Hepatic stellate cell (primary cell): Measurements from ENCODE around the gene TUBB4B.

Experiments
- DNase-seq: peaks from one replicate; pipeline ENCODE4 v3.0.0; 2011; ENCODE audit warnings: low spot score

TUBB4B gene

DNA sequence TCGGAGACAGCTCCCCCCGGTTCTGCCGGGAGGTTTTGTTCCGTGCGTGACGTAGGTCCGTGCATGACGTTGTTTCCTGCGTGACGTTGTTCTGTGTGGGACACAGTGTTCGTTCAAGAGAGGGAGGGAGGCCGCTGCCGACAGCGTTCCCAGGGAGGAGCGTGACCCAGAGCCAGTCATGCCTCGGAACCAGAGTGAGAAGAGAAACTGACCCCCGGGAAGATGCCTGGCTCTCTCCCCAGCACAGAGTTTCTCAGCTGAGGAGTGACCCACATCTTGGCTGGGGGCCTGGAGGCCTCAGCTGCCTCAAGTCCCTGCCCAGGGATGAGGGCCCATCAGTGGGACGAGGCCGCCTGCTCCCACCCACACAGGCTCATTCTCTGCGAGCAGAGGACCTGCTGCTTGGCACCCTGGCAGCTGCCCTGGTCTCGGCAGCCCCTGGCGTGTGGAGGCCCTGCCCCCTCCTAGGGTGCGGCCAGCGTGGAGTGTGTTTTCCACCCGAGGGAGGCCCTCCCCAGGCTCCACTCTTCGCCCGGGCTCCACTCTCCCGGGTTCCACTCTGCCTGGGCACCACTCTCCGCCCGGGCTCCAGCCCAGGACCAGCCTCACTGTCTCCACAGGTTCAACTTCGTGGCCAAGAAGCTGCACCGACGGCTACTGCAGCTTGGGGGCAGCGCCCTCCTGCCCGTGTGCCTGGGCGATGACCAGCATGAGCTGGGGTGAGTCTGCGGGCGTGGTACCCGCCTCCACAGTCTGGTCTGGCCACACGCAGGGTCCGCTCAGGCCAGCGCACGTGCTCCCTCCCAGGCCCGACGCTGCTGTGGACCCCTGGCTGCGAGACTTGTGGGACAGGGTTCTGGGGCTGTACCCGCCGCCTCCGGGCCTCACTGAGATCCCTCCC, 27.7 kb upstream of the TUBB4B start:
- no peak for DNase-seq

- no peak for DNase-seq
These were observed 26.5 kb upstream of the TUBB4B start for GRCh38 chr9:137214620-137215019.

- no peak for DNase-seq
These were observed 25.7 kb upstream of the TUBB4B start for GRCh38 chr9:137215196-137215986.

- no peak for DNase-seq
These were observed 24.7 kb upstream of the TUBB4B start for GRCh38 chr9:137216188-137216965.

DNA sequence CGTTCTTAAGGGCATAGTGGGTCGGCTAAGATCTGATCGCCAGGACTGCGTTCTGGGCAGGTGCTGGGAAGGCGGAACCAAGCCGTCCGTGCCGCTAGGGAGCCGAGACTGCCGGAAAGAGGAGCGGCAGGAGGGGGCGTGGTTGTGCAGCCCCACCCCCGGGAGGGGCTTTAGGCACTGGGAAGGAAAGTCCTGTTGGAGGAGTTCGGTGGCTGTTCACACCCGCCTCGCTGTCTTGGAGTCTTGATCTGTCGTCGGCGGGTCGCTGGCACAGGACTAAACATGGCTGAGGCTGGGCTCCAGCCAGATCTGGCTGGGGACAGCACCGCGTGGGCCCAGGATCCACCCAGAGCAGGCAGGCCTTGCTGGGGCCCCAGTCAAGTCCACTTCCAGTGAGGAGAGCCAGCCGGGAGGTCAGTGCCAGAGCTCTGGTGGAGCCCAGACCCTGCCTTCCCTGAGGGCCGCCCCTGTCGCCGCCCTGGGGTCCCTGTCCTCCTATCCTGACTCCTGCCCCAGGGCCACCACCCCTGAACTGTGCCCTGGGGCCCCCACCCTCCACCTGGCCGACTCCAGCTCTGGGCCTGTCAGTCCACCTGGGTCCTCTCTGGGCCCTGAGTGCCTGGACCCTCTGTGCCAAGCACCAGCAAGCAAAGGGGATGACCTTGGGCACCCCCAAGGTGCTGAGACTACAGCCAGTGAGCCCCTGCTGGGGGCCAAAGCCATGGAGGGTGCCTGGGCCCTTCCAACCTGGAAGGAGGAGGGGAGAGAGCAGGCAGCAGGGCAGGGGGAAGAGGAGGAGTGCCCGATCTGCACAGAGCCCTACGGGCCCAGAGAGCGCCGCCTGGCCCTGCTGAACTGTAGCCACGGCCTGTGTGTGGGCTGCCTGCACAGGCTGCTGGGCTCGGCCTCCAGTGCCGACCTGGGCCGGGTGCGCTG, 23.5 kb upstream of the TUBB4B start:
- peak; percentile 83 for DNase-seq

DNA sequence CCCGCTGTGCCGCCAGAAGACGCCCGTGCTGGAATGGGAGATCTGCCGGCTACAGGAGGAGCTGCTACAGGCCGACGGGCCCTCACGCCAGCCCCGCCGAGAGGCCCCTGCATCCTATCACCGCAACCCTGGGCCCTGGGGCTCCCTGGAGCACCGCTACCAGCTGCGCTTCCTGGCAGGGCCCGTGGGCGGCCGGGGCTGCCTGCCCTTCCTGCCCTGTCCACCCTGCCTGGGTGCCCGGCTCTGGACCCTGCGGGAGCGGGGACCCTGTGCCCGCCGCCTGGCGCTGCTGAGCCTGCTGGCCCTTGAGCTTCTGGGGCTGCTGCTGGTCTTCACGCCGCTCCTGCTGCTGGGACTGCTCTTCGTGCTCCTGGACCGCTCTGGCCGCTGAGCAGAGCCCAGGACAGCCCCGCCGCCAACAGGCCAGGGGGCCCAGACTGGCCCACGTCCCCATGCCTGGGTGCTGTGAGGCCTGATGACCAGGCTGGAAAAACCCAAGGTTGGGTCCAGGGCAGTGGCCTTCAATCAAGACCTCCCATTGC, 22.8 kb upstream of the TUBB4B start:
- no peak for DNase-seq

GRCh38 chr9:137218754-137219271, 22.3 kb upstream of the TUBB4B start:
- peak; percentile 61 for DNase-seq

GRCh38 chr9:137219757-137220316, 21.2 kb upstream of the TUBB4B start:
- DNase-seq, result no peak

DNA sequence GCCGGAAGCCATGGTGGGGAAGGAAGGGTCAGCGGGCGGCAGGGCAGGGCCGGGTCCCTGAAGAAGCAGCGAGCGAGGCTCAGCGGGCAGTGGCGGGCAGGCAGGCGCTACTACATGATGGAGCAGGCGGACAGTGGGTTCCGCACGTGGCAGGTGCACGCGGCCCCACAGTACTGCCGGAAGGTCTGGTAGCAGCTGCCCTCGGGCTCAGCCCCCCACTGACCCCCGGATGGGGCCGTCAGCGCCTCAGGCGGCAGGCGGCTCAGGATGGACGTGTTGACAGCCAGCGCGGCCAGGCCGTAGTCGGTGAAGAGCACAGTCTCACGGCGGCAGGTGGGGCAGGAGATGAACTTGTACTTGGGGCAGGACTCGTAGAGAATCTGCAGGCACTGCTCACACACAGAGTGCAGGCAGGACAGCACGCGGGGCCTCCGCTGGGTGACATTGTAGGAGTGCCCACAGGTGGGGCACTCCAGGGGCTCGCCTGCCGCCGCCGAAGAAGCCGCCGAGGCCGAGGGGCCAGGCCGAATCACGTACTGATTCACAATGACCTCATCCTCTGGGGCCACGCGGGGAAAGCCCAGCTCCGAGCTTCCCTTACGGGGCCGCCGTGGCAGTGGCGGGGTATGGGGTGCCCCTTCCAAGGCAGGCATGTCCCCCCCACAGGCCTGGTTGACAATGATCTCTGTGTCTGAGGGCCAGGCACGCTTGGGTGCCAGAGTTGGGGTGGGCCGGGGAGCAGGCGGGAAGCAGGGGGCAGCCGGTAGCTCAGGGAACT, 20.6 kb upstream of the TUBB4B start:
- no peak for DNase-seq

DNA sequence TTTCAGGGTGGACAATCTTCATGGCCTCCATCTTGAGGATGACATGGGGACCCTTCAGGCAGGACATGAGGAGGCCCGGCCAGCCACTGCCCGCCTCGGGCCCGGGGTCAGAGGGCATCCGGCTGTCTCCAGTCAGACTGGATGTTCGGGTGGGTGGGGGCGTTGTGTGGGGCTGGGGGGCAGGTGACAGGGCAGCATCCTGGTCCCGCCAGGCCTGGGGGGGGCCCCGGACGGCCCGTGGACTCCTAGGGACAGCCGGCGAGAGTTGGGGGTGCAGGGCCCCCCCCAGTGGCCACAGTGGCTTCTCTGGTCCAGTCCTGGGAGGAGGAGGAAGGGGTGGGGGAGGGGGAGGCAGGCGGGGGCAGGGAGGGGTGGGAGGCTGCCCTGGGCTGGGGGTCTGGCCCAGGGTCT, 20.0 kb upstream of the TUBB4B start:
- DNase-seq, result no peak

- no peak for DNase-seq
These were observed 19.5 kb upstream of the TUBB4B start for GRCh38 chr9:137221506-137222111.

DNA sequence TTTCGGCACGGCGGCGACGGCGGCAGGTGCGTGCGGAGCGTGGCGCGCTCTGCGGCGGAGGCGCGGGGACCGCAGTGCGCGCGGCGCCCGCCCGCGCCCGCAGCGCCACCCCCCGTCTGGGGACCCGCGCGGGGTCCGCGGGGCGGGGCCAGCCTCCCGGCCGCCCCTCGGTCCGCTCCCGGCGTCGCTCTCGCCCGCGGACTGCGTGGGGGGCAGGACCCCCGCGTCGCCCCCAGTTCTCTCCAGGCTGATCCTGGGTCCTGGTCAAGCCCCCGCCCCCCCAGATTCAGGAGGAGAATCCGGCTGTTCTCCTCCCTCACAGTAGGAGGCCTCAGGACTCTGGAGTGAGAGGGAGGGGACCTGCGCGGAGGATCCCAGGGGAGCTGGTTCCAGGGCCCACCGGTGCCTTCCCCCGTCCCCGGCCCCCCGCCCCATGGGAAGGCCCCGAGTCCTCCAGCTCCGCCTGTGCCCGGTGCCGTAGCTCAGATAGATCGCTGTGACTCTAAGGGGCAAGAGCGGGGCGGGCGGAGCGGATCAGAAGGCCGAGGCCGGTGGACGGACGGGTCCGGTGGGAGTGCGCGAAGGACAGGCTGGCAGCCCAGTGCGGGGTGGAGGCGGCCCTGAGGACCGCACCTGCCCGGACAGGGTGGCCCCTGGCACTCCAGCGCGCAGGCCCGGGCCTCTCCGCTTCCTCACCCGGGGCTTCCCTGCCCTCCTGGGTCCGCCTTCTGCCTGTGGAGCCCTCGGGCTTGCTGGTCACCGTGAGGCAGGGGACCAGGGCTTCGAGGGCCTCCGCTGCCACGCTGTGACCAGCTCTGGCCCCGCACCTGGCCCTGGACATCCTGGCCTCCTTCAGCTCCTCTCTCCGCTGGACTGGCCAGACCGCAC, 18.7 kb upstream of the TUBB4B start, which contains the start of gene RNF208:
RNF208 (minus strand) TSS at position 51 of the 888 bp plus-strand sequence. CDS start 1,028 bp downstream, outside the sequence.
- DNase-seq, result no peak

DNA sequence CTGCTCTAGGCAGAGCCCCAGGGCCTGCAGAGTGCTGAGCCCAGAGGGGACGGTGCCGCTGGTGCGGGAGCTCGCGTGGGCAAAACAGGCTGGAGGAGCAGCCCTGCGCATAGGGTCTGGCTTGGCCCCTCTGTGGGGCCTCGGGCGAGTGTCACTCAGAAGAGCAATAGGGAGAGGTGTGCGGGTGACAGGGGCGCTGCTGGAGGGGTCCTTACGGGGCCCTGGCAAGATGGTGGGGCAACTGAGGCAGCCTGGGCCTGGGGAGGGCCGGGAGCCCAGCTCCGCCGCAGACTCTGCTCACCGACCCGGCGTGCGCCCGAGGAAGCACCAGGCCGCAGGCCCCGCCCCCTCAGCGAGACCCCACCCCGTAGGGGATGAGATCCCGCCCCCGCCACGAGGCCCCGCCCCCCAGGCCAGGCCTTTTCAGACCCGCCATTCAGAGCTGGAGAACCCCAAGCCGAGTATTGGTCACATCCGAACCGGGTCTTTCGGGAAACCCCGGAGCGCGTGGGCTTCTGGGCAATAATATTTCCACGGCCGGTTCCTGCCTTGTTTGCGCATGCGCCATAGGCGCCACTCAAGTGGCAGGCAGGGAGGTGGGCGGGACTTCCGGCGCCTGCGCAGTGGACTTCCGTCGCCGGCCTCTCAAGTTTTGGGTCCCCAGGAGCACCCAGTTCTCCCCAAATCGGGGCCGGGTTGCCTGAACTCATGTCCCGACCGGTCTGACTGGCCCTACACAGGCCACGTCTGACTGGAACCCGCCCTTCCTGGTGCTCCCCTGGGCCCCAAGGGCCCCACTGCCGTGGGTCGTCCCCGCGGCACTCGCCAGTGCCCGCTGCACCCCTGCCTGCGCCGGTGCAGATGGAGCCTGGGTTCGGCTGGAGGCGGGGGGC, 17.8 kb upstream of the TUBB4B start:
- peak; percentile 99 for DNase-seq

GRCh38 chr9:137224830-137225694, 16.0 kb upstream of the TUBB4B start, which contains the start of gene CYSRT1:
Gene CYSRT1, plus strand, starts transcription at chr9:137225174. Its CDS starts 448 bp downstream, at chr9:137225622.
- no peak for DNase-seq

DNA sequence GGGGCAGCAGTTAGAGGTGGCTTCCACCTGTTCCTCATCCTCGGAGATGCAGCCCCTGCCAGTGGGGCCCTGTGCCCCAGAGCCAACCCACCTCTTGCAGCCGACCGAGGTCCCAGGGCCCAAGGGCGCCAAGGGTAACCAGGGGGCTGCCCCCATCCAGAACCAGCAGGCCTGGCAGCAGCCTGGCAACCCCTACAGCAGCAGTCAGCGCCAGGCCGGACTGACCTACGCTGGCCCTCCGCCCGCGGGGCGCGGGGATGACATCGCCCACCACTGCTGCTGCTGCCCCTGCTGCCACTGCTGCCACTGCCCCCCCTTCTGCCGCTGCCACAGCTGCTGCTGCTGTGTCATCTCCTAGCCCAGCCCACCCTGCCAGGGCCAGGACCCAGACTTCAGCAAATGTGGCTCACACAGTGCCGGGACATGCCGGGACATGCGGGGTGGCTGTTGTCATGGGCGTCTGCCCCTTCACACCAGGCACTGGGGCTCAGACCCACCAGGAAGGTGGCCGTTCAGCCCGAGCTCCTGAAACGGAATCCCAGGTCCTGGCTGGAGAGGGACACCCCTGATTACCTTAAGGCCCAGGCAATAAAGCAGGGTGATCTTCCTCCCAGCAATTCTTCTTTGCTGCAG, 15.3 kb upstream of the TUBB4B start:
- no peak for DNase-seq
